Measurements from ENCODE around the gene OVCA2. TPM values are rescaled to one million over a fixed set of nuclear protein-coding genes. Genes with fewer than 3 reads are reported as not detected.
A peak's percentile ranks its signal among the peaks of the same experiment; 100 is the strongest.

OVCA2 gene
- total and polyA plus RNA-seq, 2 donors from 2014 or later, result 22.9 to 63.6 TPM

DNA sequence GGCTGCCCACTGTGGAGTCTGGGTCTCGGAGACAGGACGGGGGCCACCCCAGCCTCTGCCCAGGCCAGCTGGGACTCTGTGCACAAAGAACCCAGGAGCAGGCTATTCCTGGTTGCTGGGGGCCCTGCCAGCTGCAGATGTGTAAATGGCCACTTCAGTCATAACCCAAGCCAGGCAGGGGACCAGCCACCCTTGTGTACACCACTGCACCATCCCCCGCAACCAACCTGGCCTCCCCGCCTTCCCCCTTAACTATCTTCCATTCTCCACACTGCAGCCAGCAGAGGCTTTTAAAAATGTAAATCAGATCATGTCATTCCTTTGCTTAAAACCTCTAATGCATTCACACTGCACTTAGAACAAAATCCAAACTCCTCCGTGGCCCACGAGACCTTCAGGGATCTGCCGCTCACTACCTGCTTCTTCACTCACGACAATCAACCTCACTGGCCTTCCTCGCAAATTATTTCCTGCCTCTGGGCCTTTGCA is 45.0 kb upstream of the OVCA2 start:
- peaks cover 0 to 30% (median 16%) of the 10 kb centered on the region in 3 donors for H3K4me1 ChIP-seq (ENCODE audit: control insufficient read depth in 2 of 3, insufficient read depth in 2 of 3, low read depth in 1 of 3, low read length in 3 of 3)
- no peaks in the 10 kb centered on the region for H3K9me3 ChIP-seq (ENCODE audit: control insufficient read depth in 2 of 3, insufficient read depth in 1 of 3, low read length in 3 of 3)
- FAIRE-seq (no peak), DNase-seq (no peak)
- no peak for TF ChIP-seq CTCF (IDR thresholded peaks at IDR 0.05; ENCODE audit: borderline replicate concordance, extremely low read depth, insufficient read depth)
- no peak overlapping the region for H3K9ac ChIP-seq (ENCODE audit: low read length in 3 of 3)
- no peaks in the 10 kb centered on the region for H3K27me3 ChIP-seq (ENCODE audit: control insufficient read depth, insufficient read depth, low read length)
- intact Hi-C loops (cut with DNase I), result no loop called here
- H3K4me3 ChIP-seq (ENCODE audit: low read length in 3 of 3), result peak overlapping the region in 1 of 3 donors; percentile 59
- no peaks in the 10 kb centered on the region for H3K36me3 ChIP-seq (ENCODE audit: control insufficient read depth in 2 of 3, insufficient read depth in 3 of 3, low read length in 3 of 3)
- peak overlapping the region in 1 of 2 donors; percentile 13 for H3K27ac ChIP-seq (ENCODE audit: low read depth in 2 of 2, low read length in 2 of 2)

DNA sequence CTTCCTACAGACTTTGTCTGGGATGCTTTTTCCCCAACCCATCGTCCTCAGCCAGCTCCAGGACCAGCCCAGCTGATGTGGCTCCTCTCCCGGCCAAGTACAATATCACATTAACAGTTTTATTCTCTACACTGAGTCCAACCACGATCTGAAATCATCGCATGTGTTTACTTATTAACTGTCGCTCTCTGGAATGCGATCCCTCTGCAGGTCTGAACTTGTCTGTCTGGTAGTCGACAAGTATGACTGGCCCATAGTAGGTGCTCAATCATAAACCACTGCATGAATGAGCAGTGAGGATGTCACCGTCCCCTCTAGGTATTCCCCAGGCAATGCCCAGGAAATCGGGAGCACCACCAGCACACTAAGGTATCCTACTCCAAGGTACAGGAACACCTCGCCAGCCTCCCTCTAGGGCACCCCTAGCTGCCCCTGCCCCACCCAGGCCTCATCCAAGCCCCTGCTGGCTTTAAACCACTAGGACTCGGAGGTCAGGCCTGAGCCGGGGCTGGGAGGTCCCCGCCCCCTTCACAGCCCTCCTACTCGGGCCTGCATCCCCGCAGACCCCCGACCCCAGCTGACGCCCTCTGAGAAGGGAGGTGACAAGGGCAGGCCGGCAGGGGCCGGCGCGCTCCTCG is 44.4 kb upstream of the OVCA2 start:
- DNase-seq, result peak in 4 of 5 donors; percentile 49 to 83 (median 68)
- TF ChIP-seq CTCF (IDR thresholded peaks at IDR 0.05; ENCODE audit: borderline replicate concordance, extremely low read depth, insufficient read depth), result no peak
- Histone ChIP-seq H3K36me3 (ENCODE audit: control insufficient read depth in 2 of 3, insufficient read depth in 3 of 3, low read length in 3 of 3) (no peaks in the 10 kb centered on the region), H3K9ac (ENCODE audit: low read length in 3 of 3) (no peak overlapping the region), H3K4me3 (ENCODE audit: low read length in 3 of 3) (peak overlapping the region in 1 of 3 donors; percentile 30), H3K9me3 (ENCODE audit: control insufficient read depth in 2 of 3, insufficient read depth in 1 of 3, low read length in 3 of 3) (no peaks in the 10 kb centered on the region), H3K4me1 (ENCODE audit: control insufficient read depth in 2 of 3, insufficient read depth in 2 of 3, low read depth in 1 of 3, low read length in 3 of 3) (peaks cover 0 to 30% (median 16%) of the 10 kb centered on the region in 3 donors), H3K27me3 (ENCODE audit: control insufficient read depth, insufficient read depth, low read length) (no peaks in the 10 kb centered on the region), H3K27ac (ENCODE audit: low read depth in 2 of 2, low read length in 2 of 2) (peak overlapping the region; percentile 67 to 71)
- intact Hi-C loops (cut with DNase I), result no loop called here
- FAIRE-seq, result no peak

DNA sequence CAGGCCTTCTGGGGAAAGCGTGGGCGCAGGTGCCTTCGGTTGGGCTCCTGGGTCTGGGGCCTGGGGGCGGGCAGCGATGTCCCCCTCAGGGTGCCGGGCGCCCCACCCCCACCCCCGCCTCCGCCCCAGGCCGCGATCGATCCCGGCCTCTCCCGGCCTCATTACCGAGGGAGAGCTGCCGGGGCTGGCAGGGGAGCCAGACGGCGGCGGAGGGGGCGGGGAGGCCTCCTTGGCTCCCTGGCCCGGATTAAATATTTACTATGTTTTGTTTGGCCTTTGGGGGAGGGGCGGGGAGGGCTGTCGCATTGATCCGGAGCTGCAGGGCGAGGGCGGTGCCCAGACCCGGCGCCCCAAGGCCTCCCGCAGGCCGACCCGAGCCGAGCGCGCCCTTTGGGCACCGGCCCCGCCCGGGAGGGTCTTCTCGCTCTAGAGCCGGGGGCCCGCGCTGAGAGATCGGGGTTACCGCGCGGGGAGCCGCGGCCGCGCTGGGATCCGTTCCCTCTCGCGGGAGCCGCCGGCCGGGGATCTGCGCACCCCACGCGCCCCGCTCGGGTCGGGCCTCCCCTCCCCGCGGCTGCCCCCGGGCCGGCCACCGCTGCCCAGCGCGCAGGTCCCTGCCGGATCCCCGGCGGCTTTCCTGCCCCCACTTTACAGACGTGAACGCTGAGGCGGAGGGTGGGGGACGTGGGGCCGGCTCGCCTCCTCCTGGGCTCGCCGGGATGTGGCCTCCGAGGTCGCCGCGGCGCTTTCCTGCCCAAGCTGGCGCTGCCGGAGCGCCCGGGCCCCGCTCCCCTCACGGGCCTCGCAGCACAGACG is 43.7 kb upstream of the OVCA2 start:
- H3K36me3 ChIP-seq (ENCODE audit: control insufficient read depth in 2 of 3, insufficient read depth in 3 of 3, low read length in 3 of 3), result no peaks in the 10 kb centered on the region
- intact Hi-C loops (cut with DNase I), result no loop called here
- peaks cover 0 to 30% (median 16%) of the 10 kb centered on the region in 3 donors for H3K4me1 ChIP-seq (ENCODE audit: control insufficient read depth in 2 of 3, insufficient read depth in 2 of 3, low read depth in 1 of 3, low read length in 3 of 3)
- H3K27me3 ChIP-seq (ENCODE audit: control insufficient read depth, insufficient read depth, low read length), result no peaks in the 10 kb centered on the region
- no peak overlapping the region for H3K9ac ChIP-seq (ENCODE audit: low read length in 3 of 3)
- FAIRE-seq (no peak), DNase-seq (peak; percentile 67 to 86 (median 84))
- TF ChIP-seq CTCF (IDR thresholded peaks at IDR 0.05; ENCODE audit: borderline replicate concordance, extremely low read depth, insufficient read depth), result no peak
- H3K27ac ChIP-seq (ENCODE audit: low read depth in 2 of 2, low read length in 2 of 2), result peak overlapping the region; percentile 43 to 71
- H3K4me3 ChIP-seq (ENCODE audit: low read length in 3 of 3), result peak overlapping the region in 1 of 3 donors; percentile 21
- no peaks in the 10 kb centered on the region for H3K9me3 ChIP-seq (ENCODE audit: control insufficient read depth in 2 of 3, insufficient read depth in 1 of 3, low read length in 3 of 3)
